ENCODE data around the gene EHBP1. TPM values are rescaled to one million over a fixed set of nuclear protein-coding genes. Genes with fewer than 3 reads are reported as not detected.

Gene EHBP1
- total and polyA plus RNA-seq, 2 experiments from 2014 or later: 27.2 to 47.9 TPM

GRCh38 chr2:62998949-62999348 is 293.4 kb downstream of the EHBP1 start:
- ATAC-seq: no peak
- Histone ChIP-seq H4K20me1 (replicated peaks; ENCODE audit: insufficient read depth) (no peaks in the 10 kb centered on the region), H3K27me3 (ENCODE audit: insufficient read depth) (no peaks in the 10 kb centered on the region), H3K27ac (ENCODE audit: low read depth) (no peak overlapping the region), H3F3A (replicated peaks; ENCODE audit: low read depth) (no peaks in the 10 kb centered on the region), H3K4me1 (ENCODE audit: insufficient read depth) (no peaks in the 10 kb centered on the region; the same call in 1 of the 2 replicates), H3K79me2 (replicated peaks; ENCODE audit: insufficient read depth) (no peaks in the 10 kb centered on the region), H2AFZ (no peak overlapping the region), H3K4me2 (no peak overlapping the region), H3K4me3 (no peak overlapping the region), H3K36me3 (ENCODE audit: insufficient read depth) (no peaks in the 10 kb centered on the region), H3K9me2 (ENCODE audit: insufficient read depth) (no peaks in the 10 kb centered on the region)
- DNase-seq (ENCODE audit: low spot score): no peak
- Mint-ChIP-seq H3K4me3 (no peak overlapping the region), H3K36me3 (ENCODE audit: low read depth) (peaks cover 1% of the 10 kb centered on the region; the same call in 1 of the 3 replicates), H3K27me3 (ENCODE audit: insufficient read depth, low read depth, poor library complexity) (no peaks in the 10 kb centered on the region), H3K27ac (no peak overlapping the region), H3K4me1 (peaks cover 9% of the 10 kb centered on the region; the same call in 2 of the 3 replicates), H3K9me3 (no peaks in the 10 kb centered on the region)
- no peak for TF ChIP-seq ZNF331 (CRISPR knock-in tag; IDR thresholded peaks at IDR 0.05; ENCODE audit: low read depth)
- TF ChIP-seq NANOG (IDR thresholded peaks at IDR 0.05; ENCODE audit: borderline replicate concordance): no peak
- no peak for TF ChIP-seq REST (IDR thresholded peaks at IDR 0.05; ENCODE audit: unreplicated experiment)
- TF ChIP-seq CREB1 (CRISPR knock-in tag; IDR thresholded peaks at IDR 0.05; ENCODE audit: low read depth): no peak
- TF ChIP-seq CTCF (conservative IDR thresholded peaks at IDR 0.05; ENCODE audit: low read depth in 2 of 2): no peak
- TF ChIP-seq STAT1 (IDR thresholded peaks at IDR 0.05; ENCODE audit: unreplicated experiment): no peak
- no peak for TF ChIP-seq ZNF462 (CRISPR knock-in tag; IDR thresholded peaks at IDR 0.05)
- no peak for TF ChIP-seq POLR2AphosphoS5 (IDR thresholded peaks at IDR 0.05; ENCODE audit: low read depth)
- no peak for TF ChIP-seq EZH2phosphoT487 (IDR thresholded peaks at IDR 0.05; ENCODE audit: unreplicated experiment)
- TF ChIP-seq EZH2 (IDR thresholded peaks at IDR 0.05; ENCODE audit: low read depth, unreplicated experiment): no peak
- TF ChIP-seq JUNB (IDR thresholded peaks at IDR 0.05; ENCODE audit: unreplicated experiment): no peak
- TF ChIP-seq ZNF114 (CRISPR knock-in tag; IDR thresholded peaks at IDR 0.05): no peak
- TF ChIP-seq ETS1 (IDR thresholded peaks at IDR 0.05): no peak

All from GM23338 (cell line).